ENCODE data around the gene SRP14. TPM values are rescaled to one million over a fixed set of nuclear protein-coding genes. Genes with fewer than 3 reads are reported as not detected.
"Not testable (repeated sequence)": the region's sequence is repeated elsewhere in the genome, so short reads cannot be mapped to it uniquely, and the experiment has no call there.

Gene SRP14, protein sequence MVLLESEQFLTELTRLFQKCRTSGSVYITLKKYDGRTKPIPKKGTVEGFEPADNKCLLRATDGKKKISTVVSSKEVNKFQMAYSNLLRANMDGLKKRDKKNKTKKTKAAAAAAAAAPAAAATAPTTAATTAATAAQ
- 383 and 571 TPM in 2 replicates for total RNA-seq

- no peak for DNase-seq (ENCODE audit: extremely low read depth, low read depth, low spot score)
Observed at GRCh38 chr15:40038638-40039543, at the start of gene SRP14. SRP14 (minus strand) TSS chr15:40039181; CDS start chr15:40039116, 65 bp downstream.

DNA sequence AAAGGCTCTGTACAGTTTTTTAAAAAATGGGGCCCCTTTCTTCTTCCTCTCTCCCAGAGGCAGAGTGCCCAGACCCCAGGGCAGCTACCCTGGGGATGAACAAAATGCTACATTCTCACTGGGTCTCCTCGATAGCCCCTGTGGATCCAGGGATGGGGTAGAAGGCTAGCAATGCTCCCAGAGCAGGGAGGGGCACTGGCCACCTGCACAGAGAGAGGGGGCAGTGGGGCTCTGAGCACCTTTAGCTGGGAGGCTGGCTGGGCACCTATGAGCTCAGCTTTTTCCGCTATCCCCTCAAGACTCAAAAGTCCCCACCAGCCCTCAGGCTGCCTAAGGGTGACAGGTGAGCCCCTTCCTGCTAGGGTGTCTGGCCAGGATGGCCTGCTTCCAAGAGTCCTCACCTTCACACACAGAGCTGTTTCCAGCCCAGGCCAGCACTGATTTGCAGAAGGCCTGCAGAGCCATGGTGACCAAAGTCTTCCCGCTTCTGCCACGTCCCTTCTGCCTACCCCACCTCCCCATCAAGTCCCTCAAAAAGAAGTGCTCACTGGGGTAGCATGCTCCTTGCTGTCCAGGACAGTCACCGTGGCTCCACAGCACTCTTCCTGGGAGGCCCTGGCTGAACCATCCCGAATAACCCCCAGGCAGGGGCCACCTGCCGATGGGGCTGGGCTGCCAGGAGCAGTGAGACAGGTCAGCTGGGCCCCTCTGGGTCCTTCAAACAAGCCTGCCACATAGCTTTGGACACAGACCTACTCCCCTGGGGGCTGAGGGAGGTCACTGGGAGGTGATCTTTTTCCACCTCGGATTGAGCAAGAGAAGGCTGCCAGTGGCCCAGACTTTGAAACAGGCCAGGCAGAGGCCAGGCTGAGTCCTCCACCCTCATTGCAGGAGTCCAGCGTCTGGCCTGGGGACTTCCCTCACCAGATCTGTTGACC lies 49.3 kb upstream of the SRP14 start:
- no peak for DNase-seq (ENCODE audit: extremely low read depth, low read depth, low spot score)

DNA sequence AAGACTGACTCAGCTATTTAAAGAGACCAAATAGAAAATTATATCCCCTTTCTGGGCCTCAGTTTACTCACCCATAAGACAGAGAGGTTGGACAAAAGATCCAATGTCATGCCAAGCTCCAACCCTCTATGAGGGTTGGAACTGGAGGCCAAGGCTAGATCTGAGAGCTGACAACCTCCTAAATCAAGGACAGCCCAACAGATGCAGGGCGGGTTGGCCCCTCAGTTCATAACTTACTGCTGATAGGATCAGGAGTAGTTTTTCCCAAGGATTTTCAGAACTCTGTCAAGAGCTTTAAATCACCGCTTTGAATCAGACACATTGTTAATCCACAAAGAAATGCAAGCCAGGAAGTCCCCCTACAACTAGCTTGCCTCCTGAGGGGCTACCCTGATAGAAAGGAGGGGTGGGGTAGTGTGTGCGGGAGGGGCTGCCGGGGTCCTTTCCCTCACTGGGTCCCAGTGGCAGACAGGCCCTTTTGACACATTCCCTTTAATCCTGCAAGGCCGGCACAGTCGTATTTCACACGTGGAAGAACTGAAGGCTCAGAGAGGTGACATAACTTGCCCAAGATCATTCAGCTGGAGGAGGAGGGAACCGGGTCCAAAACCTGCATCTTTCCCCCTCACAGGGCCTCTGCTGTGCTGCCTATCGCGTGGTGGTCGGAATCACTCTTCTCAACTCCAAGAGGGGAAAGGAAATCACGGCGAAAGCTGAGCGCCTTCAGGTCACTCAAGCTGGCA lies 48.3 kb upstream of the SRP14 start:
- DNase-seq (ENCODE audit: extremely low read depth, low read depth, low spot score), result no peak

GRCh38 chr15:40085266-40085665 lies 46.3 kb upstream of the SRP14 start:
- no peak for DNase-seq (ENCODE audit: extremely low read depth, low read depth, low spot score)

- no peak for DNase-seq (ENCODE audit: extremely low read depth, low read depth, low spot score)
Observed at GRCh38 chr15:40084650-40085049, 45.7 kb upstream of the SRP14 start.

DNA sequence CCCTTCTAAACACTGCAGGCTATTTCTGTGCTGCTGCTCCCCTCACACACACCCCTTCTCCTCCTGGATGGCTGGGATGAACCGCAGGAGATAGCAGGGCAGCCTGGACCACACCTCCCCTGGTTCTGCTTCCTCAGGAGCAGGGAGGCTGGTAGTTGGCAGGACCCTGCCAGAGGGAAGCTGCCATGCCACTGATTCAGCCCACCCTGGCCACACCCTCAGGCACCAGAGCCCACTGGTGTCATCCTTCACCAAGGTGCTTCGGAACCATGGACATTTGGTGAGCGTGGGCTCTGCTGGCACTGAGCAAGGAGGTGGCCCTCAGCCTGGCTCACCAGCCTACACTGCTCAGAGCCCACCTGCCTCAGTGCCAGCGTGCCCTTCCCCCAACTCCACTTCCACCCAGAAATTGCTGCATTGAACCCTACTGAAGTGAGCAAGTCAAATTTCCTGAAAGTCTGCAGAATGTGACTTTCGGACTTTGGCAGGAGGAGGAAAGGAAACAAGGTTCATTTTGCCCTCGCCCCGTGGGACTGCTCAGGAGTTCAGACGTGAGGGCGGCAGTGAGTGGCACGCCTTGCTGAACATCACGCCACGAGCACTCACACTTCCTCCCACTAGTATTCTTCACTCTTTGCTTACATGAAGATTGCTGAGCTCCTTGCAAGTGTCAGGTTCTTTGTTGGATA lies 43.4 kb upstream of the SRP14 start:
- no peak for DNase-seq (ENCODE audit: extremely low read depth, low read depth, low spot score)

GRCh38 chr15:40081691-40082194 lies 42.8 kb upstream of the SRP14 start:
- no peak for DNase-seq (ENCODE audit: extremely low read depth, low read depth, low spot score)

- no peak for DNase-seq (ENCODE audit: extremely low read depth, low read depth, low spot score)
Observed at GRCh38 chr15:40080847-40081246, 41.9 kb upstream of the SRP14 start.

DNA sequence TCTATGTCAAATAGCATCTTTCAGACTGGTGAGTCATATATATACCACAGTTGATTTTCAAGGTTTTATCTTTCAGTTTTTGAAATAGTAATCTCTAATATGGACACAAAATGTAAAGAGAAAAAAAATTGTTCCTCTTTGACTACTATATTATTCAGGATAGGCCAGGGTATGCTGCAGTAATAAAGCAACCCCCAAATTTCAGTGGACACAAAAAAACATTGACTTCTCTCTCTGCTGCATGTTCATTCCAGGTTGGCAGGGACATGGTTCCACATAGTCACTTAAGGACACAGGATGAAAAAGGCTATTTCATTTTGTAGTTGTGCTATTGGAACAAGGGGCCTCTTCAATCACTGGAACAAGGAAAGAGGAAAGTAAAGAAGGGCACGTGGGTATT lies 41.1 kb upstream of the SRP14 start:
- no peak for DNase-seq (ENCODE audit: extremely low read depth, low read depth, low spot score)

DNA sequence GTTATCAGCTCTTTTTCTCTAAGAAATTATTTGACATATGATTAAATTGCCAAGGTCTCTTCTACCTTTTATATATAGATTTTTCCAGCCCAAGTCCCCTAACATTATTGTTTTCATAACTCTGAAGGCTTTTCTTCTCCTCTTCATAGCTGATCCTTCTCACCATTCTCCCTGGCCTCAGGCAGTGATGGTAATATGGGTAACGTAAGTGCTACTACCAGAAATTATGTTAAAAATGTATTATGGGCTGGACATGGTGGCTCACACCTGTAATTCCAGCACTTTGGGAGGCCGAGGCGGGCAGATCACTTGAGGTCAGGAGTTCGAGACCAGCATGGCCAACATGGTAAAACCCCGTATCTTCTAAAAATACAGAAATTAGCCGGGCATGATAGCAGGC lies 40.5 kb upstream of the SRP14 start:
- no peak for DNase-seq (ENCODE audit: extremely low read depth, low read depth, low spot score)

DNA sequence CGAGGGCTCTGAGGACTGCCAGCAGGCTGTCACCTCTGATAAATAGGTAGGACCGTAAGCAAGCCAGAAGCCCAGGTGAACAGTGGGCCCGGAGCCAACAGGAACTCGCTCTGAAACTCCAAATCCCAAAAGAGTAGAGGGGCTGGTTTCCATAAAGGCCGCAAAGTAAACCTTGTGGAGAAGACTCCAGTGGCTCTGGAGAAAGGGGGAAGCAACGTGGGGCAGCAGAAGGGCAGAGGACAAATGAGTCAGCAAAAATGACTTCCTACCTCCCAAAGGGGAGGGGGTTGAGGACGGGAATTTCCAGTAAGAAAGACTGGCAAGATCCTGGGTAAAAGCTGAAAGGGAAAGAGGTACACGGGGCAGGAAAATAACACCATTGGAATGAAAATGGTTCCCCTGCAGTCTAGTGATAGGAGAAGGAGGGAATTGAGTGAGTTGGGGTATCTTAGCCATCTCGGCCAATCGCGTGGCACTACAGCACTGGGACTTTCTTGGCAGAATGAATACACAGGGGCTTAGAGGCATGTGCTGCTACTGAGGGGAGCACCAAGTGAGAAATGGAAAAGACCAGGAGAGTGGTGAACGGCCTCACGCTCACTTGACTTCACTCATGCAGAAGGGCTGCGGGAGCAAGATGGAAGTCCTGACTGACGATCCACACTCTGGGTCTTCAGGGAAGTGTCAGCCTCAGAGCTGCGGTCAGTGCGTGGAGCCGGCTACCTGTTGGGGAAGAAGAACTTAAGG lies 36.5 kb upstream of the SRP14 start:
- DNase-seq (ENCODE audit: extremely low read depth, low read depth, low spot score), result no peak

DNA sequence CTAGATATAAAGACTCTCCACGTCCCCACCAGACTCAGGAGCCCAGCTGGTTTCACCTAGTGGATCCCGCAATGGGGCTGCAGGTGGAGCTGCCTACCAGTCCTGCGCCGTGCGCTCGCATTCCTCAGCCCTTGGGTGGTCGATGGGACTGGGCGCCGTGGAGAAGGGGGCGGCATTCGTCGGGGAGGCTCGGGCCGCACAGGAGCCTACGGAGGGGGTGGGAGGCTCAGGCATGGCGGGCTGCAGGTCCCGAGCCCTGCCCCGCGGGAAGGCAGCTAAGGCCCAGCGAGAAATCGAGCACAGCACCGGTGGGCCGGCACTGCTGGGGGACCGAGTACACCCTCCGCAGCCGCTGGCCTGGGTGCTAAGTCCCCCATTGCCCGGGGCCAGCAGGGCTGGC lies 35.7 kb upstream of the SRP14 start:
- DNase-seq (ENCODE audit: extremely low read depth, low read depth, low spot score), result not testable (repeated sequence)

DNA sequence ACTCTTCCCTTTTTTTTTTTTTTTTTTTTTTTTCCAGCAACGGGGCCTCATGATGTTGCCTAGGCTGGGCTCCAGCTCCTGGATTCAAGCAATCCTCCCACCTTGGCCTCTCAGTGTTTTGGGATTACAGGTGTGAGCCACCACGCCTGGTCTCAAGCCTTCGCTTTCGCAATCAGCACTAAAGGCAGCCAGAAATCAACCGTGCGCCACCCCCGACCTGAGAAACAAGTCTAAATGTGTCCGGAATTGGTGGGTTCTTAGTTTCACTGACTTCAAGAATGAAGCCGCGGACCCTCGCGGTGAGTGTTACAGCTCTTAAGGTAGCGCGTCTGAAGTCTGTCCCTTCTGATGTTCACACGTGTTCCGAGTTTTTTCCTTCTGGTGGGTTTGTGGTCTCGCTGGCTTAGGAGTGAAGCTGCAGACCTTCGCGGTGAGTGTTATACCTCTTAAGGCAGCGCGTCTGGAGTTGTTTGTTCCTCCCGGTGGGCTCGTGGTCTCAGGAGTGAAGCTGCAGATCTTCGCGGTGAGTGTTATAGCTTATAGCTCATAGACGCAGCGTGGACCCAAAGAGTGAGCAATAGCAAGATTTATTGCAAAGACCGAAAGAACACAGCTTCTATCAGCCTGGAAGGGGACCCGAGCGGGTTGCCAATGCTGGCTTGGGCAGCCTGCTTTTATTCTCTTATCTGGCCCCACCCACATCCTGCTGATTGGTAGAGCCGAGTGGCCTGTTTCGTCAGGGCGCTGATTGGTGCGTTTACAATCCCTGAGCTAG lies 34.9 kb upstream of the SRP14 start:
- not testable (repeated sequence) for DNase-seq (ENCODE audit: extremely low read depth, low read depth, low spot score)

- no peak for DNase-seq (ENCODE audit: extremely low read depth, low read depth, low spot score)
Observed at GRCh38 chr15:40072216-40072990, 33.4 kb upstream of the SRP14 start.

DNA sequence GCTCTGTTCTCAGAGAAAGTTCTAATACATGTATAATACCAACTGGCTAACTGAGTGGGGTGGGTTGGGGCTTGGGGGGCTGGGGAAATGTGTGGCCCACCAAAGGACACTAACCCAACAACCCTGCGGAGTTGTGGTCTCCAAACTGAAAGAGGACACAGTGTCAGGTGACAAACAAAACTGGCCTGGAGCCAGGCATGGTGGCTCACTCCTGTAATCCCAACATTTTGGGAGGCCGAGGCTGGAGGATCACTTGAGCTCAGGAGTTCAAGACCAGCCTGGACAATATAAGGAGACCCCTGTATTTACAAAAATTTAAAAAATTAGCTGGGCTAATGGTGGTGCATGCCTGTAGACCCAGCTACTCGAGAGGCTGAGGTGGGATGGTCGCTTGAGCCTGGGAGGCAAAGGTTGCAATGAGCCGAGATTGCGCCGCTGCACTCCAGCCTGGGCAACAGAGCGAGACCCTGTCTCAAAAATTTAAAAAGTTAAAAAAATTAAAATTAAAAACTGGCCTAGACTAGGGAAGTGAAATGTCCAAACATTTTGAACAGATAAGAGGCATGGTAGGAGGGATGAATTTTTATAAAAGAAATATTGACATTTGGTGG lies 31.7 kb upstream of the SRP14 start:
- no peak for DNase-seq (ENCODE audit: extremely low read depth, low read depth, low spot score)

- no peak for DNase-seq (ENCODE audit: extremely low read depth, low read depth, low spot score)
Observed at GRCh38 chr15:40070166-40070557, 31.2 kb upstream of the SRP14 start.

All from glomerular endothelial cell (primary cell).